Muscle of leg (tissue), 11 donors: ENCODE results near the gene NPAS3. TPM values are rescaled to one million over a fixed set of nuclear protein-coding genes. Genes with fewer than 3 reads are reported as not detected.

Experiments
- DNase-seq: peaks from one replicate; pipeline ENCODE4 v3.0.0; 2013
- H3K27ac ChIP-seq: one replicate; pipeline ENCODE4 v1.5.1; 2013; ENCODE audit warnings: mild to moderate bottlenecking, low read length, control low read depth
- H3K27me3 ChIP-seq: one replicate; pipeline ENCODE4 v1.6.1; 2013; ENCODE audit warnings: low read length; ENCODE audit not compliant: control insufficient read depth, insufficient read depth
- H3K36me3 ChIP-seq: one replicate; pipeline ENCODE4 v1.6.1; 2013; ENCODE audit warnings: low read length; ENCODE audit not compliant: control insufficient read depth, insufficient read depth
- H3K4me1 ChIP-seq: one replicate; pipeline ENCODE4 v1.6.1; 2013; ENCODE audit warnings: low read length; ENCODE audit not compliant: control insufficient read depth, insufficient read depth
- H3K4me3 ChIP-seq: one replicate; pipeline ENCODE4 v1.5.1; 2013; ENCODE audit warnings: low read length, control low read depth
- H3K9me3 ChIP-seq: replicated peaks from 2 replicates; pipeline ENCODE4 v1.6.1; 2013; ENCODE audit warnings: low read depth, low read length; ENCODE audit not compliant: control insufficient read depth
- WGBS: methylation state at CpG from one replicate; pipeline ENCODE4 v1.1.5; 2013; ENCODE audit warnings: missing lambda C conversion rate; ENCODE audit not compliant: insufficient coverage; 5-methylcytosine and 5-hydroxymethylcytosine counted together
- polyA plus RNA-seq, 8 donors: library from polyadenylated mRNA; unstranded; fragments of 120-200 nt; gene quantifications; one replicate each; pipeline versions ENCODE4 v1.2.1 to v1.2.3, GENCODE V29; 2013; ENCODE audit warnings: inconsistent platforms in 1 of 8, low replicate concordance in 1 of 8; ENCODE audit not compliant: insufficient read length in 8 of 8, insufficient read depth in 1 of 8
- total RNA-seq: library from RNA; stranded (reverse); fragments of 120-200 nt; gene quantifications from one replicate; pipeline ENCODE4 v1.2.4, GENCODE V29; 2013

Gene NPAS3
- total and polyA plus RNA-seq, 9 donors = 3.4 to 7.6 (median 5.1) TPM

- Histone ChIP-seq H3K27me3 (no peaks in the 10 kb centered on the region), H3K36me3 (no peaks in the 10 kb centered on the region), H3K27ac (no peak overlapping the region), H3K4me1 (no peaks in the 10 kb centered on the region), H3K4me3 (no peak overlapping the region), H3K9me3 (no peaks in the 10 kb centered on the region)
- no peak for DNase-seq
Observed at GRCh38 chr14:33412450-33412849, 473.8 kb downstream of the NPAS3 start.

DNA sequence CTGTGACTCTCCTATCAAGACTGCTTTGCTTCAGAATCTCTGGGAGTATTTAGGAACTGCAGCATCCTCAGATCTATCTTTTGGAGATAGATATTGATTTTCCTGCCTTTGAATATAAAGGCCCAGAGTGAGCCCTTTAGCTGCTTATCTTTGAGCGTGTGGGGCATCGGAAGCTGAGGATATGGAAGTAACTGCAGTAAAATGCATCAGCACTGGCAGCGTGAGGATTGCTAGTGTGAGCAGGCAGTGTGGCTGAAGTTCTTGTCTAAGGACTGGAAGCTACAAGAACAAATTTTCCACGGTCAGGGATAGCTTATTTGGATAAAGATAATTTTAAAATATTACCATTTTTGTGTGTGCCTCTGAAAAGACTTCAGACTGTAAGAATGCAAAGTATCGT, 474.7 kb downstream of the NPAS3 start:
- no peak overlapping the region for H3K27ac ChIP-seq
- no peaks in the 10 kb centered on the region for H3K36me3 ChIP-seq
- no peaks in the 10 kb centered on the region for H3K4me1 ChIP-seq
- no peaks in the 10 kb centered on the region for H3K27me3 ChIP-seq
- DNase-seq = no peak
- H3K4me3 ChIP-seq = no peak overlapping the region
- WGBS = 80% methylated on average over 3 of the region's 5 CpGs
- no peaks in the 10 kb centered on the region for H3K9me3 ChIP-seq

GRCh38 chr14:33414041-33414440, 475.4 kb downstream of the NPAS3 start:
- Histone ChIP-seq H3K4me1 (no peaks in the 10 kb centered on the region), H3K27me3 (no peaks in the 10 kb centered on the region), H3K27ac (no peak overlapping the region), H3K9me3 (no peaks in the 10 kb centered on the region), H3K36me3 (no peaks in the 10 kb centered on the region), H3K4me3 (no peak overlapping the region)
- no CpG with 5 or more reads among the region's 3 CpGs for WGBS
- DNase-seq = no peak

DNA sequence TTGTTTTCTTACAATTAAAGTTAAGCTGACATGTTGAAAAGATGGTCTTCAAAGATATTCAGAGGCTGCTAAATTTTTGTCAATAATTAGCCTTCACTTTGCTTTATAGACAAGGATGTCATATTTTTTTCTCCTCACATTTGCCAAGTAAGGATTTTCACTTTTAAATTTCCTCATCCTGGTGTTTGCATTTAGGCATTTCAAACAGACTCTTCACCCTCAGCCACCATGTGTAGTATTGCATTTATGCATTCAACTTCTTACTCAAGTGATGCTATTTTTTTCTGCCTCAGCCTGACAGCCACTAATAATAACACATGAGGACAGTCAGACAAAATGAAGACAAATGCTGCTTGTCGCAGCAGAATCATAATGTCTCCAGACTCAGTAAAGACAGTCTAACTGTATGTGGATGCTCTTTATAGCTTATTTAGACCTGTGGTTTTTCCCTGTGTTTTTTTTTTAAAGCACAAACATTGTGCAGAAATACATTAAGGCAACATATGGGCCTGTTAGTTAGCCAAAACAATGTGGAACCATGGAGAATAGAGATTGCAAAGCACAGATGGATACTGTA, 481.5 kb downstream of the NPAS3 start:
- no peak for DNase-seq
- Histone ChIP-seq H3K27me3 (no peaks in the 10 kb centered on the region), H3K27ac (no peak overlapping the region), H3K36me3 (no peaks in the 10 kb centered on the region), H3K4me3 (no peak overlapping the region), H3K9me3 (no peaks in the 10 kb centered on the region), H3K4me1 (no peaks in the 10 kb centered on the region)
- WGBS = no CpG with 5 or more reads among the region's 1 CpG

DNA sequence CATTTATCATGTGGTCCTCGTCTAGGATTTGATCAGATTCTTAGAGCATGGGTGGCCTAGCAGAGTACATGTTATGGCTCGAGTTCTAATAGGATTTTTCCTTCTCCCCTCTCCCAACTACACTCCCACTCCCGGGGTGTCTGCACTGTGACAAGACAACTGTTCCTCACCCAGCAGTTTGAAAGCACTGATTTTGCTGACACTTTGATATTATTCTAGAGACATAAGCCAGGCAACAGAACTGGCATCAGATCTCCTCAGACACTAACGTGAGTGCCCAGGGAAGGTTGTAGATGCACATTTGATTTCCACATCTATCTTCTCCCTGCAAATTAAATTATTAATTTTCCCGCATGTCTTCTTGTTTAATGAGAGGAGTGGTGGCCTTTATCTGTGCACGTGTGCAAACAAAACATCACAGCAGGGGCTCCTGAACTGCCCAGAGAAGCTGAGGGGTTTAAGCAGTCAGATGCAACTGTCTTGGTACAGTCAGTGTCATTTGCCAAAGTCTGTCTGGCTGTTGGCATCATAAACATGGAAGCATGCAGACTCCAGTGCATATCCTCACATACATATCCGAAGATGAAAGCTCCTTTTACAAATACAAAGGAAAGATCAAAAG, 491.8 kb downstream of the NPAS3 start:
- Histone ChIP-seq H3K4me1 (no peaks in the 10 kb centered on the region), H3K9me3 (no peaks in the 10 kb centered on the region), H3K4me3 (no peak overlapping the region), H3K27ac (no peak overlapping the region), H3K27me3 (no peaks in the 10 kb centered on the region), H3K36me3 (no peaks in the 10 kb centered on the region)
- no peak for DNase-seq
- 70% methylated on average over 2 of the region's 7 CpGs for WGBS

DNA sequence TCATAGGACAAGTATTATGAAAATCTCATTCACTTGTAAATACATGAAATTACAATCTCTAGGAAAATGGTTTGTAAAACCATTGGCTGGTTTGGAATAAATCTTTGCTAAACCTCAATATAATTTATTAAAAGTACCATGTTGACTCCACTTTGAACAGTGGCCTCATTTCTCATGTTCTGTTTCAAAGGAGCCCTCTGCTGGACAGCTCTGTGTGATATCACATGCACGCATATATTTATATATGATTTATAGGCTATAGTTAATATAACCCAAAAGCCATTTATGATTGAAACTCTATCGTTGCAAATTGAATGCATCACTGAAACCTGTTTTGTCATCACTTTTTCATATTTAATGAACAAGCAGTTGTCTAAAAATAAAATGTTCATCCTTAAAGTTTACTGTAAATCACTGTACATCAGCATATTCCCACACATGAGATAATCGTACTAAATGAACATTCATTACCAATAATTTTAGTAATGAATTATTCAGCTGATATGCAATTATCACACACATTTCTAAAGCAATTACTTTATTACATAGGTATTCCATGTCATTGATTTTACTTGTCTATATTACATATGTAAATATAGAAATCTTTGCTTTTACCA, 493.8 kb downstream of the NPAS3 start:
- no peak overlapping the region for H3K4me3 ChIP-seq
- H3K27me3 ChIP-seq = no peaks in the 10 kb centered on the region
- WGBS = no CpG with 5 or more reads among the region's 3 CpGs
- peak; percentile 78 for DNase-seq
- H3K27ac ChIP-seq = no peak overlapping the region
- no peaks in the 10 kb centered on the region for H3K9me3 ChIP-seq
- H3K4me1 ChIP-seq = no peaks in the 10 kb centered on the region
- H3K36me3 ChIP-seq = no peaks in the 10 kb centered on the region

DNA sequence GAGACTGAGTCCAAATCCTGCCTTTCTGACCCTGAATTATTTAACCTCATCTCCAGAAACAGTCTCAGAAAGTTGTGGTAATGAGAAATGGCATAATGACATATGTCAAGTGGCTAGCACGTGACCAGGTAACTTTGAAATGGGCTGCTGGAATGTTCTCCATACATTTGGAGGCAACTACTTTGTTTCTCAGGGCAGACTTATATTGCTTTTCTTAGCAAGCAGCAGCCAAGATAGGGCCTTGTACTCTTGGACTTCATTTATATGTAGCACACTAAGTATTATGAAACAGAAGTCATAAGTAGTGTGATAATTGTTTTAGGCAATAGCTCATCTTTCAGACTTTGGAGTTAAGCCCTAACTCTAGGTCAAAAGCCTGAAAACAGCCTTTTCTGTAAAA, 494.7 kb downstream of the NPAS3 start:
- Histone ChIP-seq H3K27me3 (no peaks in the 10 kb centered on the region), H3K4me3 (no peak overlapping the region), H3K4me1 (no peaks in the 10 kb centered on the region), H3K9me3 (no peaks in the 10 kb centered on the region), H3K36me3 (no peaks in the 10 kb centered on the region), H3K27ac (no peak overlapping the region)
- no peak for DNase-seq
- WGBS = 57% methylated on average over 1 of the region's 1 CpG

- Histone ChIP-seq H3K9me3 (no peaks in the 10 kb centered on the region), H3K4me3 (no peak overlapping the region), H3K27me3 (no peaks in the 10 kb centered on the region), H3K4me1 (no peaks in the 10 kb centered on the region), H3K36me3 (no peaks in the 10 kb centered on the region), H3K27ac (no peak overlapping the region)
- no peak for DNase-seq
- 67% methylated on average over 1 of the region's 8 CpGs for WGBS
Observed at GRCh38 chr14:33435911-33436689, 497.4 kb downstream of the NPAS3 start.

DNA sequence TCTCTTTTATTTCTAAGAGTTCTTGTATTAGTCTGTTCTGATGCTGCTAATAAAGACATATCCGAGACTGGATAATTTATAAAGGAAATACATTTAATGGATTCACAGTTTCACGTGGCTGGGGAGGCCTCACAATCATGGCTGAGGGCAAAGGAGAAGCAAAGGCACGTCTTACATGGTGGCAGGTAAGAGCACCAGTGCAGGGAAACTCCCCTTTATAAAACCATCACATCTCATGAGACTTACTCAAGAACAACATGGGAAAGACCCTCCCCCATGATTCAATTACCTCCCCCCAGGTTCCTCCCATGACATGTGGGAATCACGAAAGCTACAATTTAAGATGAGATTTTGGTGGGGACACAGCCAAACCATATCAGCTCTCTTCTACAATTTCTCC, 503.0 kb downstream of the NPAS3 start:
- no peaks in the 10 kb centered on the region for H3K9me3 ChIP-seq
- no peak overlapping the region for H3K4me3 ChIP-seq
- no peaks in the 10 kb centered on the region for H3K4me1 ChIP-seq
- no peaks in the 10 kb centered on the region for H3K27me3 ChIP-seq
- H3K36me3 ChIP-seq = no peaks in the 10 kb centered on the region
- no peak for DNase-seq
- H3K27ac ChIP-seq = no peak overlapping the region
- no CpG with 5 or more reads among the region's 4 CpGs for WGBS

- H3K27me3 ChIP-seq = no peaks in the 10 kb centered on the region
- no peak overlapping the region for H3K27ac ChIP-seq
- no peak for DNase-seq
- no peaks in the 10 kb centered on the region for H3K36me3 ChIP-seq
- H3K9me3 ChIP-seq = no peaks in the 10 kb centered on the region
- 92% methylated on average over 3 of the region's 3 CpGs for WGBS
- no peak overlapping the region for H3K4me3 ChIP-seq
- peaks cover 5% of the 10 kb centered on the region for H3K4me1 ChIP-seq
Observed at GRCh38 chr14:33444136-33444535, 505.5 kb downstream of the NPAS3 start.
